HFFc6 (cell line): ENCODE data around the gene MTFR1L. TPM values are rescaled to one million over a fixed set of nuclear protein-coding genes. Genes with fewer than 3 reads are reported as not detected.

ENCODE experiments used
- DNase-seq: peaks from one replicate; pipeline ENCODE4 v3.0.0-alpha.2; 2018
- H3K27ac Mint-ChIP-seq: 2 replicates; pipeline ENCODE4 v1.8.0; 2020; ENCODE audit warnings: mild to moderate bottlenecking, mixed read lengths
- H3K27me3 Mint-ChIP-seq: 2 replicates; pipeline ENCODE4 v1.8.0; 2021; ENCODE audit warnings: mild to moderate bottlenecking, moderate library complexity, mixed read lengths; ENCODE audit not compliant: insufficient read depth
- H3K36me3 Mint-ChIP-seq: 2 replicates; pipeline ENCODE4 v1.8.0; 2021; ENCODE audit warnings: low read depth, mixed read lengths
- H3K4me1 Mint-ChIP-seq: 2 replicates; pipeline ENCODE4 v1.8.0; 2020; ENCODE audit warnings: low read depth, mixed read lengths
- H3K4me3 Mint-ChIP-seq: 2 replicates; pipeline ENCODE4 v1.8.0; 2020; ENCODE audit warnings: mild to moderate bottlenecking, moderate library complexity, mixed read lengths
- H3K9me3 Mint-ChIP-seq: 2 replicates; pipeline ENCODE4 v1.8.0; 2020; ENCODE audit warnings: mild to moderate bottlenecking, mixed read lengths
- total RNA-seq, 6 experiments: library from RNA; stranded (reverse); fragmentation: NEBNext Ultra II Directional; extraction: Animal tissue kit (Norgen Biotek cat#: 25700); gene quantifications; 2 replicates in 1 of 6; 3 replicates in 5 of 6; pipeline ENCODE4 v1.2.3, GENCODE V29; 2021
- TF ChIP-seq, protein P1 (sequence below): fragments of 200-600 bp; sonication (generic); IDR thresholded peaks from 2 replicates; pipeline ENCODE4 v1.5.0; 2021; ENCODE audit warnings: antibody characterized with exemption, mild to moderate bottlenecking

The MTFR1L gene
- total RNA-seq, 6 experiments from 2014 or later, result 52.4 to 69.1 (median 59.1) TPM

DNA sequence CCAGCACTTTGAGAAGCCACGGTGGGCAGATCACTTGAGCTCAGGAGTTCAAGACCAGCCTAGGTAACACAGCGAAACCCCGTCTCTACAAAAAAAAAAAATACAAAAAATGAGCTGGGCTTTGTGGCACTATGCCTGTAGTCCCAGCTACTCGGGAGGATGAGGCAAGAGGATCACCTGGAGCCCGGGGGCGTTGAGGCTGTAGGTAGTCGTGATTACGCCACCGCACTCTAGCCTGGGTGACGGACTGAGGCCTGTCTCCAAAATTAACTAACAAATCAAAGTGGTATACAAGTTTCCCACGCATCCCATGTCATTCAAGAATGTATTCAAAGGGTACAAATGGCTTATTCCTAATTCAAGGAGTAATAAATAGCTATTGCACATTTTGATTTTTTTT is 37.1 kb downstream of the MTFR1L start:
- Mint-ChIP-seq H3K9me3 (no peaks in the 10 kb centered on the region), H3K4me1 (peaks cover 21% of the 10 kb centered on the region; the same call in 1 of the 2 replicates), H3K36me3 (no peaks in the 10 kb centered on the region), H3K27ac (no peak overlapping the region), H3K4me3 (no peak overlapping the region), H3K27me3 (no peaks in the 10 kb centered on the region; the same call in 1 of the 2 replicates)
- TF ChIP-seq, protein P1, sequence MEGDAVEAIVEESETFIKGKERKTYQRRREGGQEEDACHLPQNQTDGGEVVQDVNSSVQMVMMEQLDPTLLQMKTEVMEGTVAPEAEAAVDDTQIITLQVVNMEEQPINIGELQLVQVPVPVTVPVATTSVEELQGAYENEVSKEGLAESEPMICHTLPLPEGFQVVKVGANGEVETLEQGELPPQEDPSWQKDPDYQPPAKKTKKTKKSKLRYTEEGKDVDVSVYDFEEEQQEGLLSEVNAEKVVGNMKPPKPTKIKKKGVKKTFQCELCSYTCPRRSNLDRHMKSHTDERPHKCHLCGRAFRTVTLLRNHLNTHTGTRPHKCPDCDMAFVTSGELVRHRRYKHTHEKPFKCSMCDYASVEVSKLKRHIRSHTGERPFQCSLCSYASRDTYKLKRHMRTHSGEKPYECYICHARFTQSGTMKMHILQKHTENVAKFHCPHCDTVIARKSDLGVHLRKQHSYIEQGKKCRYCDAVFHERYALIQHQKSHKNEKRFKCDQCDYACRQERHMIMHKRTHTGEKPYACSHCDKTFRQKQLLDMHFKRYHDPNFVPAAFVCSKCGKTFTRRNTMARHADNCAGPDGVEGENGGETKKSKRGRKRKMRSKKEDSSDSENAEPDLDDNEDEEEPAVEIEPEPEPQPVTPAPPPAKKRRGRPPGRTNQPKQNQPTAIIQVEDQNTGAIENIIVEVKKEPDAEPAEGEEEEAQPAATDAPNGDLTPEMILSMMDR, result no peak
- DNase-seq, result no peak

DNA sequence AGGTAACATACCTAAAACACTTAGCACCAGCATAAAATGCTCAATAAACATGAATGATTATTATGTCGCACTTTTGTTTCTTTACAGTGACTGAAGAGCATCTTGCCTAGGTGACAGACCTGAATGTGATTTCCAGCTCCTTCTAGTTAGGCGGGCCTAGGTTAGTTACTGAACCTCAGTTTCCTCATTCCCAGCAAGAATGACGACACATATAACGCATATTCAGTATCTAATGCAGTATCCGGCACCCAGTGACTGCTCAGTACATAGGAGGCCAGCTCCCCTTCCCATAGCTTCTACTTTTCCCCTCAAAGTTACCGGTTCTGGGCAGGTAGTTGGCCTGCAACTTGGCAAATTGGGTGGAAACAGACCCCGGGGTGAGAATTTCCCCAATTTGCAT is 38.7 kb downstream of the MTFR1L start:
- Mint-ChIP-seq H3K27me3 (no peaks in the 10 kb centered on the region; the same call in 1 of the 2 replicates), H3K27ac (peak overlapping the region; percentile 97), H3K4me3 (peak overlapping the region; percentile 94), H3K9me3 (no peaks in the 10 kb centered on the region), H3K36me3 (peaks cover 14% of the 10 kb centered on the region), H3K4me1 (peaks cover 21% of the 10 kb centered on the region; the same call in 1 of the 2 replicates)
- DNase-seq, result no peak
- TF ChIP-seq, protein P1, result no peak

GRCh38 chr1:25858906-25859789 is 39.4 kb downstream of the MTFR1L start, which contains the start of gene AUNIP:
Gene AUNIP (minus strand): TSS chr1:25859457. CDS start chr1:25859357, 100 bp downstream.
- peak; percentile 76 for DNase-seq

DNA sequence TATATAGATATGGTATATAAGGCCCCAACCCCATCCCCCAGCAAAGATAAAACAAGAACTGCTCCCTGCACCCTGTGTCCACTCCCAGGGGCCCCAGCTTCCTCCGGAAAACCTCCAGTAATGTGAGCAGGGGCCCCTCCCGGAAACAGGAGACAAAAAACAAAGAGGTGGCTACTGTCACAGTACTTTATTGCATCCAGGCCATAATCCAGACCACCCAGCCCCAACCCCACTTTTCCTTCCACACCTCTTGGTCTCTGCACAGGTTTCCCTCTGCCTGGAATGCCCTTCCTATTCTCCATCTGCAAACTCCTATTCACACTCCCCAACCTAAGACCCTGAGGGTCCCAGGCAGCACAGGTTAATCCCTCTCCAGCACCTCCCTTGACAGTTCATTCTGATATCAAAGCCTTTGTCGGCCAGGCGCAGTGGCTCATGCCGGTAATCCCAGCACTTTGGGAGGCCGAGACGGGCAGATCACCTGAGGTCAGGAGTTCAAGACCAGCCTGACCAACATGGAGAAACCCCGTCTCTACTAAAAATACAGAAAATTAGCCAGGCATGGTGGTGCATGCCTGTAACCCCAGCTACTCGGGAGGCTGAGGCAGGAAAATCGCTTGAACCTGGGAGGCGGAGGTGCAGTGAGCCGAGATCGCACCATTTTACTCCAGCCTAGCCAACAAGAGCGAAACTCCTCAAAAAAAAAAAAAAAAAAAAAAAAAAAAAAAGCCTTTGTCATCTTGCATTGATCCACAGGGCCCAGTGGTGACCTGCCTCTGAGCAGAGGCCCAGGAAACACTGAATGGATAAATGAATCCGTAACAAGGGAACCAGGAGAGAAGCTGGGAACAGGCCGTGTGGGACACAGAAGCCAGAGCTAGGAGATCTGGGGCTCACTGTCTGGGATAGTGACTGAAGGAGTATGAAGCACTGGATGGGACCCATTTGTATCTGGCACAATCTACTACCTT is 41.8 kb downstream of the MTFR1L start:
- H3K27me3 Mint-ChIP-seq, result no peaks in the 10 kb centered on the region; the same call in 1 of the 2 replicates
- TF ChIP-seq, protein P1, result no peak
- no peak for DNase-seq
- H3K4me3 Mint-ChIP-seq, result no peak overlapping the region
- peaks cover 18% of the 10 kb centered on the region for H3K36me3 Mint-ChIP-seq
- peak overlapping the region; percentile 26; the same call in 1 of the 2 replicates for H3K27ac Mint-ChIP-seq
- H3K9me3 Mint-ChIP-seq, result no peaks in the 10 kb centered on the region
- peaks cover 21% of the 10 kb centered on the region; the same call in 1 of the 2 replicates for H3K4me1 Mint-ChIP-seq

More at GRCh38 chr1:25858906-25859789, 39.4 kb downstream of the MTFR1L start, which contains the start of gene AUNIP:
- H3K36me3 Mint-ChIP-seq, result peaks cover 15% of the 10 kb centered on the region
- H3K4me1 Mint-ChIP-seq, result peaks cover 21% of the 10 kb centered on the region; the same call in 1 of the 2 replicates
- H3K4me3 Mint-ChIP-seq, result peak within 1 kb of the TSS; percentile 94
- no peaks in the 10 kb centered on the region for H3K9me3 Mint-ChIP-seq
- TF ChIP-seq, protein P1, result no peak
- no peaks in the 10 kb centered on the region; the same call in 1 of the 2 replicates for H3K27me3 Mint-ChIP-seq
- H3K27ac Mint-ChIP-seq, result peak within 1 kb of the TSS; percentile 97
